IPS-20b (cell line): ENCODE results near the gene RNF183.
"Not testable (repeated sequence)": the region's sequence is repeated elsewhere in the genome, so short reads cannot be mapped to it uniquely, and the experiment has no call there.

Experiments
- H3K27ac ChIP-seq: one replicate; pipeline ENCODE4 v1.5.1; 2013; ENCODE audit warnings: low read length
- H3K27me3 ChIP-seq: 2 replicates; pipeline ENCODE4 v1.6.1; 2013; ENCODE audit warnings: mild to moderate bottlenecking, low read length, inconsistent platforms; ENCODE audit not compliant: insufficient read depth
- H3K36me3 ChIP-seq: 2 replicates; pipeline ENCODE4 v1.6.1; 2013; ENCODE audit warnings: low read depth, mild to moderate bottlenecking, inconsistent platforms, low read length, moderate library complexity; ENCODE audit not compliant: insufficient read depth
- H3K4me1 ChIP-seq: 2 replicates; pipeline ENCODE4 v1.6.1; 2013; ENCODE audit warnings: mild to moderate bottlenecking, control low read depth, inconsistent platforms, low read length, moderate library complexity; ENCODE audit not compliant: insufficient read depth
- H3K4me3 ChIP-seq: 2 replicates; pipeline ENCODE4 v1.5.1; 2013; ENCODE audit warnings: mild to moderate bottlenecking, low read length, inconsistent platforms
- H3K9ac ChIP-seq: 2 replicates; pipeline ENCODE4 v1.6.1; 2013; ENCODE audit warnings: low read depth, mild to moderate bottlenecking, inconsistent platforms, low read length, moderate library complexity
- H3K9me3 ChIP-seq: 2 replicates; pipeline ENCODE4 v1.6.1; 2013; ENCODE audit warnings: mild to moderate bottlenecking, low read depth, low read length, inconsistent platforms; ENCODE audit not compliant: insufficient read depth

The RNF183 gene

DNA sequence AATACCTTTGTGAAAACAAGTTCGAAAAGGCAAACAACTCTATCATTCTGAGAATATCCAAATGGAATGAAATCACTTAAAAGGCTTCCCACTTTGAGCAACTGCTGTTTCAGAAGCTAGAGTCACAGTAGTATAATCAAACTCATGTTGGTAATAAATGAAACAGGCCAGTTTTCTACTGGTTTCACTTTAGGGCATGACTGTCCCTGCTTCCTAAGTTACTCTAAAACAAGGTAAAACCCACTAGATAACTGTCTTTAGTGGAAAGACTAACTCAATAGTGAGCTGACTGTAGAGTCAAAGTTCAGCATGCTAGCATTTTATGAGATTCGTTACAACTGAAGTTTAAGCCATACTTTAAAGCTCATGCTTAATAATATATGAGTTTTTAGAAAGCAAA lies 33.8 kb downstream of the RNF183 start:
- Histone ChIP-seq H3K4me1 (no peaks in the 10 kb centered on the region; the same call in 1 of the 2 replicates), H3K4me3 (no peak overlapping the region), H3K27me3 (no peaks in the 10 kb centered on the region), H3K27ac (no peak overlapping the region), H3K36me3 (peaks cover 55% of the 10 kb centered on the region), H3K9me3 (no peaks in the 10 kb centered on the region), H3K9ac (no peak overlapping the region)

DNA sequence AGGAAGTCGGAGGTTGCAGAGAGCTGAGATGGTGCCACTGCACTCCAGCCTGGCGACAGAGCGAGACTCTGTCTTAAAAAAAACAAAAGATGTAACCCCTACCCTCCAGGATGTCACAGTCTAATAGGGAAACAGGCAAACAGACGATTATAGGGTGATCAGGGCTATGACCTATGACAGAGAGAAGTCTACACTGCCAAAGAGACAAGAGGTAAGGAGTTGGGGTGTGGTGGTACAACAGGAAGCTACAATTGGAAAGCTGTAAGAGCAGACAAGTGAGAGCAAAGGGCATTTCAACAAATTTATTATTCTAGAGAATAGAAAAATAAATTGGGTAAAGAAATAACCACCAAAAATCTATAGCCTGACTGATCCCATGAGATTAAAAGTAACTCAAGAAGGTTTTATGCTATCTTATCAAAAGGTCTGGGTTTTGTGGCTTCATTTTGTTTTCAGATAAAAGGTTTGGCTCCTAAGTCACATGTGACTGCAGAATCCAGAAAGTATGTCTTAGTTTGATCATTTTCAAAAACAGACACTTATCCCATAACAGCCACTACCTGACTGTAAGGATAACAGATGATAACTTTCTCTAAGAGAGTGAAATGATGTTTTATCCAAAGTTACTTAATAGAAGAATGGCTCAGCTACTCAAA lies 35.1 kb downstream of the RNF183 start:
- no peaks in the 10 kb centered on the region for H3K27me3 ChIP-seq
- peaks cover 53% of the 10 kb centered on the region for H3K36me3 ChIP-seq
- H3K9ac ChIP-seq = no peak overlapping the region
- no peak overlapping the region for H3K4me3 ChIP-seq
- no peaks in the 10 kb centered on the region for H3K4me1 ChIP-seq
- H3K27ac ChIP-seq = no peak overlapping the region
- H3K9me3 ChIP-seq = no peaks in the 10 kb centered on the region

DNA sequence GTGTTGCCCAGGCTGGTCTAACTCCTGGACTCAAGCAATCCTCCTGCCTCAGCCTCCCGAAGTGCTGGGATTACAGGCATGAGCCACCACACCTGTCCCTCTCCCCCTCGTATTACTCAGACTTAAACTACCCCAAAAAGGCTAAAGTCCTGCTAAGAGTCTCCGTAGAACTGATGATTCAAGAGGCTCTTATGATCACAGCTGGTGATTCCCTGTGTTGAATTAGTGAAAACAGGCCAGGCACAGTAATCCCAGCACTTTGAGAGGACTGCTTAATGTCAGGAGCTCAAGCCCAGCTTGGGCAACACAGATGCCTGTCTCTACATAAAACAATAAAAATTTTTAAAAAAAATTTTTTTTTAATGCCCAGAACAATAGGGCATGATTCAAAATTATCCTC lies 37.0 kb downstream of the RNF183 start:
- no peaks in the 10 kb centered on the region for H3K27me3 ChIP-seq
- H3K9me3 ChIP-seq = no peaks in the 10 kb centered on the region
- H3K4me3 ChIP-seq = no peak overlapping the region
- no peaks in the 10 kb centered on the region for H3K4me1 ChIP-seq
- peaks cover 47% of the 10 kb centered on the region for H3K36me3 ChIP-seq
- H3K27ac ChIP-seq = no peak overlapping the region
- no peak overlapping the region for H3K9ac ChIP-seq

DNA sequence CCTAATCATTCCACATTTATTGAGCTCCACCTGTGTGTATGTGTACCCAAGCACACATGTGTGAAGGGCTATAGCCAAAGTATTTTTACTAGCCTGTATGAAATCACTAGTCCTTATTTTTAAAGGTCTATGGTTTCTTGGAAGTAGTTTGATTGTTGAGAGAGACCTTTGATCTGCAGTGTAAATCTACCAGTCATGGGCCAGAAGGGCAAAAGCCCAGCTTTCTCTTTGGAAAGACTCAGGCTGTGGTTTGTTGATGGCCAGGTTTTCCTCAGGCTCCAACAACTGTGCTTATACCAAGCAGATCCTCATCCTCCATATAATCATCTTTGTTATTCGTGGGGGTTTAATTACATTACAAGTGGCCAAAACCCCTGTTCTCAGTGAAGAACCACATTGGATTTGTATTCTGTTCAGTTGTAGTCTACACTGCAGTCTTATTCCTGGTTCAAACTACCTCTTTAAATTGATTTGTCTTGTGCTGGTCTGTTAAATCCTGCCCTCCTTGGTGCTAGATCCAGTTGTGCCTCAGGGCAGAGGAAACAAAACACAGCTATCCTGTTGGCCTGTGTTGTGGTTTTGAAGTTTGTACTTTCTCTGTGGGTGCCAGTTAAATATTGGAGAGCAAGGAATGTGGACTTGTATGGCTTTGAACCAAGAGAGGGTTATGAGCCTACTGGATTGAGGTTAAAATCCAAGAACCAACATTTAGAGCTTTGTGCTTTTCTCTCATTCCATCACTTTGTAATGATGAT lies 41.1 kb downstream of the RNF183 start:
- Histone ChIP-seq H3K9me3 (no peaks in the 10 kb centered on the region), H3K9ac (no peak overlapping the region), H3K27me3 (no peaks in the 10 kb centered on the region), H3K4me3 (no peak overlapping the region), H3K36me3 (peaks cover 48% of the 10 kb centered on the region), H3K4me1 (no peaks in the 10 kb centered on the region), H3K27ac (no peak overlapping the region)

DNA sequence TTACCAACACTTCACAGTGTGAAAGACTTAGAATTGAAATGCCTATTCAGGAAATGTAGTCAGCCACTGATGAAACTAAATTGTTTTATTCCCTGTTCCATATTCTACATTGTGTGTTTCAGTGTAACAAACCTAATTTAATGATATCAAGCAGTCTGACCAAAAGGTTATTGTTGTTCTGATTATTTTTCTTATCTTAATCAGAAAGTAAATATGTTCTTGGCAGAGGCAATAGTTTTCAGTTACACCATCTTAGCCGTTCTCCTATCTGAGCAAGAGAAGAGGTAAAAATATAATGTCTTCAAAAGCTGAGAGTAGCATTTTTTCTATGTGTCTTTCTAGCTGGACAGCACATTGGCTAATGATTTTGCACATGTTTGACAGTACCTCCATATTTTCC lies 44.9 kb downstream of the RNF183 start:
- peaks cover 46% of the 10 kb centered on the region for H3K36me3 ChIP-seq
- no peaks in the 10 kb centered on the region for H3K27me3 ChIP-seq
- no peak overlapping the region for H3K27ac ChIP-seq
- H3K4me3 ChIP-seq = no peak overlapping the region
- no peaks in the 10 kb centered on the region for H3K4me1 ChIP-seq
- no peaks in the 10 kb centered on the region for H3K9me3 ChIP-seq
- H3K9ac ChIP-seq = no peak overlapping the region

- H3K4me1 ChIP-seq = no peaks in the 10 kb centered on the region
- H3K4me3 ChIP-seq = no peak overlapping the region
- peaks cover 46% of the 10 kb centered on the region for H3K36me3 ChIP-seq
- H3K9ac ChIP-seq = no peak overlapping the region
- H3K27me3 ChIP-seq = no peaks in the 10 kb centered on the region
- H3K9me3 ChIP-seq = no peaks in the 10 kb centered on the region
- H3K27ac ChIP-seq = no peak overlapping the region
These were observed 45.3 kb downstream of the RNF183 start for GRCh38 chr9:113257863-113258262.

DNA sequence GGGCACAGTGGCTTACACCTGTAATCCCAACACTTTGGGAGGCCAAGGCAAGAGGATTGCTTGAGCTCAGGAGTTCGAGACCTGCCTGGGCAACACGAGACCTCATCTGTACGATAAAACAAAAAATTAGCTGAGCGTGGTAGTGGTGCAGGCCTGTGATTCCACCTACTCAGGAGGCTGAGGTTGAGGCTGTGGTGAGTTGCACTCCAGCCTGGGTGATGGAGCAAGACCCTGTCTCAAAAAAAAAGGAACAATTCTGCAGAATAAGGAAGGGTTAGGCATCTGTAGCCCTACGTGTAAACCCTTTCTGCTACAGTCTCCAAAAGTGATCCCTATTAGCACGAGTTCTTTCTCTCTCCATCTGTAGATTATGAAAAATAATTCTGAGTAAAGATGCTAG lies 47.7 kb downstream of the RNF183 start:
- H3K27me3 ChIP-seq = no peaks in the 10 kb centered on the region
- H3K9ac ChIP-seq = no peak overlapping the region
- peaks cover 28% of the 10 kb centered on the region for H3K36me3 ChIP-seq
- H3K4me3 ChIP-seq = no peak overlapping the region
- no peaks in the 10 kb centered on the region for H3K4me1 ChIP-seq
- no peaks in the 10 kb centered on the region for H3K9me3 ChIP-seq
- H3K27ac ChIP-seq = no peak overlapping the region

- Histone ChIP-seq H3K4me1 (no peaks in the 10 kb centered on the region), H3K27ac (no peak overlapping the region), H3K36me3 (peaks cover 24% of the 10 kb centered on the region), H3K9ac (no peak overlapping the region), H3K4me3 (no peak overlapping the region), H3K27me3 (no peaks in the 10 kb centered on the region), H3K9me3 (no peaks in the 10 kb centered on the region)
These were observed 48.2 kb downstream of the RNF183 start for GRCh38 chr9:113254991-113255390.

DNA sequence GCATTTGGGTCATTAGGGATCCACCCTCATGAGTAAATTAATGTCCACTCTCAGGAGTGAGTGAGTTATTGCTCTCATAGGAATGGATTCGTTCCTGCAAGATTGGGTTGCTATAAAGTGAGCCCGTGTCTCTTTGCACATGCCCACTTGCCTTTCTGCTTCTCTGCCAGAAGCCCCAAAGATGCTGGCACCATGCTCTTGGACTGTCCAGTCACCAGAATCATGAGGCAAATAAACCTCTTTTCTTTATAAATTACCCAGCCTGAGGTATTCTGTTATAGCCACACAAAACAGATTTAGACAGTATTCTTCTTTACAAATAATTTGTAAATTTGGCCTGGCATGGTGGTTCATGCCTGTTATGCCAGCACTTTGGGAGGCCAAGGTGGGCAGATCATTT lies 52.4 kb downstream of the RNF183 start:
- Histone ChIP-seq H3K36me3 (no peaks in the 10 kb centered on the region), H3K27me3 (no peaks in the 10 kb centered on the region), H3K9ac (no peak overlapping the region), H3K9me3 (no peaks in the 10 kb centered on the region), H3K4me3 (no peak overlapping the region), H3K4me1 (no peaks in the 10 kb centered on the region), H3K27ac (no peak overlapping the region)

DNA sequence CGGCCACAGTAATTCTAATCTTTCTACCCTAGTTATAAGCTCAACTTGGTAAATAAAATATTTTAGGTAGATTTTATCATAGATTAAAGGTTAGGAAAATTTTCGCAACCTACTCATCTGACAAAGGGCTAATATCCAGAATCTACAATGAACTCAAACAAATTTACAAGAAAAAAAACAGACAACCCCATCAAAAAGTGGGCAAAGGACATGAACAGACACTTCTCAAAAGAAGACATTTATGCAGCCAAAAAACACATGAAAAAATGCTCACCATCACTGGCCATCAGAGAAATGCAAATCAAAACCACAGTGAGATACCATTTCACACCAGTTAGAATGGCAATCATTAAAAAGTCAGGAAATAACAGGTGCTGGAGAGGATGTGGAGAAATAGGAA lies 53.5 kb downstream of the RNF183 start:
- not testable (repeated sequence) for H3K27me3 ChIP-seq, H3K9me3 ChIP-seq, H3K36me3 ChIP-seq, H3K9ac ChIP-seq, H3K27ac ChIP-seq, H3K4me1 ChIP-seq, H3K4me3 ChIP-seq

GRCh38 chr9:113247640-113248039 lies 55.5 kb downstream of the RNF183 start:
- no peak overlapping the region for H3K27ac ChIP-seq
- no peak overlapping the region for H3K4me3 ChIP-seq
- no peaks in the 10 kb centered on the region for H3K4me1 ChIP-seq
- H3K27me3 ChIP-seq = no peaks in the 10 kb centered on the region
- no peaks in the 10 kb centered on the region for H3K9me3 ChIP-seq
- no peaks in the 10 kb centered on the region for H3K36me3 ChIP-seq
- H3K9ac ChIP-seq = no peak overlapping the region
